SK-N-SH (cell line): ENCODE data around the gene SOX2. TPM values are rescaled to one million over a fixed set of nuclear protein-coding genes. Genes with fewer than 3 reads are reported as not detected.

Experiments used
- CTCF ChIA-PET: fragments of 300-600, 350-600 bp; formaldehyde crosslinking; extraction: SDS; loops from one replicate; lab custom pipeline; 2021; lab: Yijun Ruan, JAX
- POLR2A ChIA-PET: fragments of 350-600 bp; sonication (Branson Sonifier 250); formaldehyde crosslinking; extraction: SDS; loops from one replicate; lab custom pipeline; 2020; ENCODE audit warnings: antibody characterized with exemption, inconsistent platforms; lab: Yijun Ruan, JAX
- DNase-seq: peaks from one replicate; pipeline ENCODE4 v3.0.0; 2012
- H2AFZ ChIP-seq: fragments of 200-600 bp; sonication (generic); 2 replicates; pipeline ENCODE4 v1.8.1; 2016; ENCODE audit warnings: antibody characterized with exemption, mild to moderate bottlenecking, low read depth
- H3F3A ChIP-seq: fragments of 200-600 bp; sonication (generic); replicated peaks from 2 replicates; pipeline ENCODE3; 2016; ENCODE audit warnings: antibody characterized with exemption, mild to moderate bottlenecking; ENCODE audit not compliant: insufficient read depth
- H3K27ac ChIP-seq, 2 experiments: fragments of 200-500 bp in 1 of 2; fragments of 200-600 bp in 1 of 2; sonication (Bioruptor generic) in 1 of 2; sonication (generic), shearing (Covaris generic) in 1 of 2; 2 replicates each; pipeline versions ENCODE4 v1.5.1 to v1.6.1; 2014 to 2016; ENCODE audit warnings: low read depth in 2 of 2, inconsistent platforms in 1 of 2, low read length in 1 of 2, mild to moderate bottlenecking in 1 of 2, mixed read lengths in 1 of 2
- H3K27me3 ChIP-seq: fragments of 200-600 bp; sonication (generic), shearing (Covaris generic); 2 replicates; pipeline ENCODE4 v1.6.1; 2016; ENCODE audit warnings: mixed run types; ENCODE audit not compliant: insufficient read depth
- H3K36me3 ChIP-seq, 2 experiments: fragments of 200-500 bp in 1 of 2; fragments of 200-600 bp in 1 of 2; sonication (Bioruptor generic) in 1 of 2; sonication (generic) in 1 of 2; replicated peaks in 1 of 2; 2 replicates each; pipeline versions ENCODE3 to v1.5.1; 2014 to 2016; ENCODE audit warnings: low read length in 1 of 2, mild to moderate bottlenecking in 1 of 2; ENCODE audit not compliant: insufficient read depth in 2 of 2, control insufficient read depth in 1 of 2
- H3K4me1 ChIP-seq, 2 experiments: fragments of 200-500 bp in 1 of 2; fragments of 200-600 bp in 1 of 2; sonication (Bioruptor generic) in 1 of 2; sonication (generic), shearing (Covaris generic) in 1 of 2; 2 replicates each; pipeline versions ENCODE4 v1.5.1 to v1.6.1; 2014 to 2016; ENCODE audit warnings: low read depth in 1 of 2, low read length in 1 of 2, mixed run types in 1 of 2; ENCODE audit not compliant: insufficient read depth in 2 of 2, control insufficient read depth in 1 of 2
- H3K4me2 ChIP-seq: fragments of 200-600 bp; sonication (generic), shearing (Covaris generic); 2 replicates; pipeline ENCODE4 v1.6.1; 2017; ENCODE audit warnings: mixed run types
- H3K4me3 ChIP-seq, 2 experiments: fragments of 200-500 bp in 1 of 2; fragments of 200-600 bp in 1 of 2; sonication (Bioruptor generic) in 1 of 2; sonication (generic), shearing (Covaris generic) in 1 of 2; 2 replicates each; pipeline versions ENCODE4 v1.5.1 to v1.8.1; 2014 to 2016; ENCODE audit warnings: low read depth in 2 of 2, inconsistent platforms in 1 of 2, low read length in 1 of 2, mild to moderate bottlenecking in 1 of 2, mixed read lengths in 1 of 2, moderate library complexity in 1 of 2
- H3K79me2 ChIP-seq: fragments of 200-600 bp; sonication (generic); 2 replicates; pipeline ENCODE4 v1.8.1; 2017; ENCODE audit warnings: mild to moderate bottlenecking; ENCODE audit not compliant: insufficient read depth
- H3K9ac ChIP-seq: fragments of 200-600 bp; sonication (generic); 2 replicates; pipeline ENCODE4 v1.6.1; 2017; ENCODE audit warnings: mixed run types
- H3K9me2 ChIP-seq: fragments of 200-600 bp; sonication (generic); 2 replicates; pipeline ENCODE4 v1.6.1; 2017; ENCODE audit warnings: mixed run types
- H3K9me3 ChIP-seq: fragments of 200-600 bp; sonication (generic); 2 replicates; pipeline ENCODE4 v1.6.1; 2017; ENCODE audit warnings: mixed run types, mild to moderate bottlenecking, moderate library complexity
- H4K20me1 ChIP-seq: fragments of 200-600 bp; sonication (generic); 2 replicates; pipeline ENCODE4 v1.6.1; 2017; ENCODE audit warnings: mild to moderate bottlenecking, mixed run types; ENCODE audit not compliant: insufficient read depth
- ELF1 ChIP-seq: IDR thresholded peaks from 2 replicates; pipeline ENCODE4 v1.4.0; 2012
- EP300 ChIP-seq, 2 experiments: IDR thresholded peaks; 2 replicates each; pipeline versions ENCODE4 v1.4.0 to v1.6.1; 2012; ENCODE audit warnings: borderline replicate concordance in 1 of 2, low read depth in 1 of 2, low read length in 1 of 2
- FOSL2 ChIP-seq: IDR thresholded peaks from 2 replicates; pipeline ENCODE4 v1.4.0; 2012; ENCODE audit warnings: low read depth, mild to moderate bottlenecking, moderate library complexity, borderline replicate concordance
- MEF2A ChIP-seq: IDR thresholded peaks from 2 replicates; pipeline ENCODE4 v1.4.0; 2012; ENCODE audit warnings: low read depth, borderline replicate concordance
- MXI1 ChIP-seq: IDR thresholded peaks from 2 replicates; pipeline ENCODE4 v1.6.1; 2012; ENCODE audit warnings: mild to moderate bottlenecking, low read depth, low read length, improper control_type of control experiment
- NFIC ChIP-seq: IDR thresholded peaks from 2 replicates; pipeline ENCODE4 v1.4.0; 2012; ENCODE audit warnings: borderline replicate concordance
- RFX5 ChIP-seq: IDR thresholded peaks from 2 replicates; pipeline ENCODE4 v1.6.1; 2012; ENCODE audit warnings: mild to moderate bottlenecking, improper control_type of control experiment, low read length
- RXRA ChIP-seq: IDR thresholded peaks from 2 replicates; pipeline ENCODE4 v1.4.0; 2012; ENCODE audit warnings: low read depth, mild to moderate bottlenecking, borderline replicate concordance
- TAF1 ChIP-seq: IDR thresholded peaks from 2 replicates; pipeline ENCODE4 v1.6.1; 2012; ENCODE audit warnings: low read depth, mild to moderate bottlenecking, low read length, moderate library complexity, borderline replicate concordance
- ZBTB33 ChIP-seq: IDR thresholded peaks from 2 replicates; pipeline ENCODE4 v1.4.0; 2012; ENCODE audit warnings: low read depth, borderline replicate concordance
- WGBS: methylation state at CpG from one replicate; pipeline ENCODE4 v1.1.6; 2017; ENCODE audit warnings: low lambda C conversion rate; 5-methylcytosine and 5-hydroxymethylcytosine counted together
- polyA plus RNA-seq, 3 experiments: library from polyadenylated mRNA; depleted of rRNA; stranded (reverse); fragments of >200 nt; gene quantifications; 2 replicates each; pipeline ENCODE4 v1.2.3, GENCODE V29; 2012
- TF ChIP-seq, protein P1 (sequence below): IDR thresholded peaks from 2 replicates; pipeline ENCODE4 v1.6.1; 2012; ENCODE audit warnings: mild to moderate bottlenecking, low read depth, low read length, moderate library complexity
- TF ChIP-seq, protein P2 (sequence below): fragments of 200-600 bp; sonication (generic); IDR thresholded peaks from 2 replicates; pipeline ENCODE4 v1.6.1; 2017; ENCODE audit warnings: antibody characterized with exemption, mild to moderate bottlenecking, moderate library complexity
- TF ChIP-seq, protein P3 (sequence below): IDR thresholded peaks from 2 replicates; pipeline ENCODE4; 2012
- TF ChIP-seq, protein P4 (sequence below): fragments of 150-350 bp; IDR thresholded peaks from 2 replicates; pipeline ENCODE4 v1.6.1; 2016; ENCODE audit warnings: mild to moderate bottlenecking, low read depth, low read length
- TF ChIP-seq, protein P5 (sequence below): IDR thresholded peaks from 2 replicates; pipeline ENCODE4 v1.4.0; 2012; ENCODE audit warnings: low read depth

Gene SOX2
- polyA plus RNA-seq, 1 of the 3 experiments (the other 2 are of a cell fraction) = 0.13 TPM

- no peak overlapping the region for H2AFZ ChIP-seq
Observed at GRCh38 chr3:181718987-181719911, 7.5 kb downstream of the SOX2 start.

More at GRCh38 chr3:181718987-181719911, 7.5 kb downstream of the SOX2 start:
- Histone ChIP-seq H3K27ac (no peak overlapping the region), H3F3A (no peaks in the 10 kb centered on the region), H3K36me3 (no peaks in the 10 kb centered on the region), H3K9me3 (no peaks in the 10 kb centered on the region), H3K4me2 (no peak overlapping the region), H4K20me1 (no peaks in the 10 kb centered on the region), H3K9ac (no peak overlapping the region), H3K9me2 (no peaks in the 10 kb centered on the region), H3K79me2 (no peaks in the 10 kb centered on the region), H3K4me1 (peaks cover 0 to 3% of the 10 kb centered on the region in 2 experiments; a peak in 1 of 4 replicates), H3K27me3 (no peaks in the 10 kb centered on the region), H3K4me3 (no peak overlapping the region)
- POLR2A ChIA-PET = no interaction called here
- DNase-seq = no peak
- WGBS = 90% methylated on average over 42 of the region's 48 CpGs
- CTCF ChIA-PET = interaction anchor here (0.6 to 1.9 kb wide), 3 partner anchors 392 to 807 kb away, joined by 3 to 6 read pairs (median 5); partner anchors contain the start of gene FXR1
- TF ChIP-seq, protein P1, sequence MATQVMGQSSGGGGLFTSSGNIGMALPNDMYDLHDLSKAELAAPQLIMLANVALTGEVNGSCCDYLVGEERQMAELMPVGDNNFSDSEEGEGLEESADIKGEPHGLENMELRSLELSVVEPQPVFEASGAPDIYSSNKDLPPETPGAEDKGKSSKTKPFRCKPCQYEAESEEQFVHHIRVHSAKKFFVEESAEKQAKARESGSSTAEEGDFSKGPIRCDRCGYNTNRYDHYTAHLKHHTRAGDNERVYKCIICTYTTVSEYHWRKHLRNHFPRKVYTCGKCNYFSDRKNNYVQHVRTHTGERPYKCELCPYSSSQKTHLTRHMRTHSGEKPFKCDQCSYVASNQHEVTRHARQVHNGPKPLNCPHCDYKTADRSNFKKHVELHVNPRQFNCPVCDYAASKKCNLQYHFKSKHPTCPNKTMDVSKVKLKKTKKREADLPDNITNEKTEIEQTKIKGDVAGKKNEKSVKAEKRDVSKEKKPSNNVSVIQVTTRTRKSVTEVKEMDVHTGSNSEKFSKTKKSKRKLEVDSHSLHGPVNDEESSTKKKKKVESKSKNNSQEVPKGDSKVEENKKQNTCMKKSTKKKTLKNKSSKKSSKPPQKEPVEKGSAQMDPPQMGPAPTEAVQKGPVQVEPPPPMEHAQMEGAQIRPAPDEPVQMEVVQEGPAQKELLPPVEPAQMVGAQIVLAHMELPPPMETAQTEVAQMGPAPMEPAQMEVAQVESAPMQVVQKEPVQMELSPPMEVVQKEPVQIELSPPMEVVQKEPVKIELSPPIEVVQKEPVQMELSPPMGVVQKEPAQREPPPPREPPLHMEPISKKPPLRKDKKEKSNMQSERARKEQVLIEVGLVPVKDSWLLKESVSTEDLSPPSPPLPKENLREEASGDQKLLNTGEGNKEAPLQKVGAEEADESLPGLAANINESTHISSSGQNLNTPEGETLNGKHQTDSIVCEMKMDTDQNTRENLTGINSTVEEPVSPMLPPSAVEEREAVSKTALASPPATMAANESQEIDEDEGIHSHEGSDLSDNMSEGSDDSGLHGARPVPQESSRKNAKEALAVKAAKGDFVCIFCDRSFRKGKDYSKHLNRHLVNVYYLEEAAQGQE = no peak
- TF ChIP-seq, protein P2, sequence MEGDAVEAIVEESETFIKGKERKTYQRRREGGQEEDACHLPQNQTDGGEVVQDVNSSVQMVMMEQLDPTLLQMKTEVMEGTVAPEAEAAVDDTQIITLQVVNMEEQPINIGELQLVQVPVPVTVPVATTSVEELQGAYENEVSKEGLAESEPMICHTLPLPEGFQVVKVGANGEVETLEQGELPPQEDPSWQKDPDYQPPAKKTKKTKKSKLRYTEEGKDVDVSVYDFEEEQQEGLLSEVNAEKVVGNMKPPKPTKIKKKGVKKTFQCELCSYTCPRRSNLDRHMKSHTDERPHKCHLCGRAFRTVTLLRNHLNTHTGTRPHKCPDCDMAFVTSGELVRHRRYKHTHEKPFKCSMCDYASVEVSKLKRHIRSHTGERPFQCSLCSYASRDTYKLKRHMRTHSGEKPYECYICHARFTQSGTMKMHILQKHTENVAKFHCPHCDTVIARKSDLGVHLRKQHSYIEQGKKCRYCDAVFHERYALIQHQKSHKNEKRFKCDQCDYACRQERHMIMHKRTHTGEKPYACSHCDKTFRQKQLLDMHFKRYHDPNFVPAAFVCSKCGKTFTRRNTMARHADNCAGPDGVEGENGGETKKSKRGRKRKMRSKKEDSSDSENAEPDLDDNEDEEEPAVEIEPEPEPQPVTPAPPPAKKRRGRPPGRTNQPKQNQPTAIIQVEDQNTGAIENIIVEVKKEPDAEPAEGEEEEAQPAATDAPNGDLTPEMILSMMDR = no peak
- TF ChIP-seq, protein P3, sequence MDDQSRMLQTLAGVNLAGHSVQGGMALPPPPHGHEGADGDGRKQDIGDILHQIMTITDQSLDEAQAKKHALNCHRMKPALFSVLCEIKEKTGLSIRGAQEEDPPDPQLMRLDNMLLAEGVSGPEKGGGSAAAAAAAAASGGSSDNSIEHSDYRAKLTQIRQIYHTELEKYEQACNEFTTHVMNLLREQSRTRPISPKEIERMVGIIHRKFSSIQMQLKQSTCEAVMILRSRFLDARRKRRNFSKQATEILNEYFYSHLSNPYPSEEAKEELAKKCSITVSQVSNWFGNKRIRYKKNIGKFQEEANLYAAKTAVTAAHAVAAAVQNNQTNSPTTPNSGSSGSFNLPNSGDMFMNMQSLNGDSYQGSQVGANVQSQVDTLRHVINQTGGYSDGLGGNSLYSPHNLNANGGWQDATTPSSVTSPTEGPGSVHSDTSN = no peak
- TF ChIP-seq ZBTB33 (no peak), MEF2A (no peak), TAF1 (no peak), MXI1 (no peak), EP300 (IDR thresholded peaks at IDR 0.05; ENCODE audit: borderline replicate concordance in 1 of 2, low read depth in 1 of 2, low read length in 1 of 2) (no peak), RXRA (no peak), FOSL2 (no peak), ELF1 (no peak), NFIC (no peak), RFX5 (no peak)
- TF ChIP-seq, protein P4, sequence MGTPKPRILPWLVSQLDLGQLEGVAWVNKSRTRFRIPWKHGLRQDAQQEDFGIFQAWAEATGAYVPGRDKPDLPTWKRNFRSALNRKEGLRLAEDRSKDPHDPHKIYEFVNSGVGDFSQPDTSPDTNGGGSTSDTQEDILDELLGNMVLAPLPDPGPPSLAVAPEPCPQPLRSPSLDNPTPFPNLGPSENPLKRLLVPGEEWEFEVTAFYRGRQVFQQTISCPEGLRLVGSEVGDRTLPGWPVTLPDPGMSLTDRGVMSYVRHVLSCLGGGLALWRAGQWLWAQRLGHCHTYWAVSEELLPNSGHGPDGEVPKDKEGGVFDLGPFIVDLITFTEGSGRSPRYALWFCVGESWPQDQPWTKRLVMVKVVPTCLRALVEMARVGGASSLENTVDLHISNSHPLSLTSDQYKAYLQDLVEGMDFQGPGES = no peak
- TF ChIP-seq, protein P5, sequence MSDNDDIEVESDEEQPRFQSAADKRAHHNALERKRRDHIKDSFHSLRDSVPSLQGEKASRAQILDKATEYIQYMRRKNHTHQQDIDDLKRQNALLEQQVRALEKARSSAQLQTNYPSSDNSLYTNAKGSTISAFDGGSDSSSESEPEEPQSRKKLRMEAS = no peak
